HEK293T (cell line): ENCODE measurements around the gene GAB4.
"Not testable (repeated sequence)": the region's sequence is repeated elsewhere in the genome, so short reads cannot be mapped to it uniquely, and the experiment has no call there.

ENCODE experiments used
- ARNT ChIP-seq: fragments of 450-650 bp; IDR thresholded peaks from 2 replicates; pipeline ENCODE4 v1.6.1; 2017; ENCODE audit warnings: mild to moderate bottlenecking
- HDGF ChIP-seq: fragments of 450-650 bp; IDR thresholded peaks from 2 replicates; pipeline ENCODE4 v1.6.1; 2017; ENCODE audit warnings: antibody characterized with exemption, borderline replicate concordance

DNA sequence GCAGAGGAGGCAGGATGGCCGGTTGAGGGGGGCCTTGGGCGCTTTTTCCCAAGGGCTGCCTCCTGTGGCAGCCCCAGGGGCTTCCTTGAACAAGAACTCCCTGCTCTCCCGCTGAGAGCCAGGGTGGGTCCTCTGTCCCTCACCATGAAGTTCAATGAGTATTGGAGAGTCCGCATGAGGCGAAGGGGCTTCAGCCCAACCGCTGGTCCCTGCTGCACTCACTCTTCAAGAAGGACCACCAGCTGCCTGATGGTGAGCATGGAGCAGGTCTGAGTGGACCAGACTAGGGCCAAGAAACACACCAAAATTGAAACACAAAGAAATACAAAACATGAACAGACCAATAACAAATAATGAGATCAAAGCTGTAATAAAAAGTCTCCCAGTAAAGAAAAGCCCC is 7.5 kb upstream of the GAB4 start:
- TF ChIP-seq ARNT, HDGF: not testable (repeated sequence)
